Vagina (tissue), 2 donors: ENCODE measurements around the gene POU2F1.

Experiments used
- CTCF ChIP-seq, 3 experiments: fragments of 450-650 bp in 2 of 3; fragments of 200-600 bp in 1 of 3; sonication (generic) in 1 of 3; IDR thresholded peaks; one replicate each; pipeline ENCODE4 v1.5.1; 2017 to 2019; ENCODE audit warnings: antibody characterized with exemption in 3 of 3, mild to moderate bottlenecking in 2 of 3, moderate library complexity in 2 of 3
- POLR2A ChIP-seq, 2 donors: fragments of 450-650 bp; IDR thresholded peaks; one replicate each; pipeline ENCODE4 v1.6.1; 2017; ENCODE audit warnings: antibody characterized with exemption in 2 of 2, mild to moderate bottlenecking in 2 of 2, moderate library complexity in 2 of 2
- POLR2AphosphoS5 ChIP-seq, 2 donors: sonication (generic); formaldehyde crosslinking; IDR thresholded peaks; one replicate each; pipeline ENCODE4 v1.9.0; 2017; ENCODE audit warnings: antibody characterized with exemption in 2 of 2, mild to moderate bottlenecking in 2 of 2, low read depth in 1 of 2; ENCODE audit not compliant: insufficient read depth in 1 of 2

GRCh38 chr1:167263344-167263743 lies 42.7 kb downstream of the POU2F1 start:
- no peak for TF ChIP-seq POLR2A (IDR thresholded peaks at IDR 0.05)
- TF ChIP-seq CTCF (IDR thresholded peaks at IDR 0.05): no peak
- TF ChIP-seq POLR2AphosphoS5 (IDR thresholded peaks at IDR 0.05; ENCODE audit: insufficient read depth in 1 of 2, low read depth in 1 of 2): no peak
